HG03558 (cell line): ENCODE data around the gene PYDC1.
"Not testable (repeated sequence)": the region's sequence is repeated elsewhere in the genome, so short reads cannot be mapped to it uniquely, and the experiment has no call there.

ENCODE experiments used
- ATAC-seq: cut with Tn5 transposase; IDR thresholded peaks from one replicate; pipeline ENCODE4 v1.9.1; 2021; ENCODE audit warnings: moderate number of reproducible peaks; ENCODE audit not compliant: unreplicated experiment; ENCODE audit errors: extremely low read depth

Gene PYDC1

DNA sequence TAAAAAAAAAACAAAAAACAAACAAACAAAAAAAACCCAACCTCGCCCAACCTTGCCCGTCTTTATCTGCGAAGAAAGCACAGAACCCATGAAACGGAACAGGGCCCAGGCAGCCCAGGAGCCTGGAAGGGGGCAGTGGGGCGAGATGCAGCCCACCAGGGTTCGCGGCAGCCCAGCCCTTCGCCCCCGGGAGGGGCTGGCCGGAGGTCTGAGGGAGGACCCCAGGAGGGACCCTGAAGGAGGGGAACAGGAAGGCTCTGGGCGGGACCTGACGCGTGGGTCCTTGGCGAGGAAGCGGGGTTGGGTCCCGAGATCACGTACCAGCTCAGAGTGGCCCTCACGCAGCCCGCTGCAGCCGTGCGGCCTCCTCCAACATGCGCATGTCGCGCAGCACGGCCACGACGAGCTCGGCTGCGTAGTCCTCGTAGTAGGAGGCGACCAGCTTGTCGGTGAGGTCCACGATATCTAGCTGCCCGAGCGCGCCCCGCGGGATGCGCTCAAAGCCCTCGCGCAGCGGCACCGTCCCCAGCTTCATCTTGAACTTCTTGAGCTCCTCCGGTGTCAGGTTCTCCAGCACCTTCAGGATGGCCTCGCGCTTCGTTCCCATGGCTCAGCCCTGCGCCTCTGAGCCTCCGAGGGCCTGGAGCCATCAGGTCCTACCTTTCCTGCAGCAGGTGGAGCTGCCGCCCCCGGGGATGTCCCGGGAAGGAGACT, at the start of gene PYDC1:
Gene PYDC1 (minus strand): TSS at position 714 of the 714 bp plus-strand sequence. CDS start 107 bp downstream, at position 607.
- ATAC-seq: no peak

GRCh38 chr16:31265329-31266245, 48.7 kb upstream of the PYDC1 start:
- ATAC-seq: peak; percentile 81

DNA sequence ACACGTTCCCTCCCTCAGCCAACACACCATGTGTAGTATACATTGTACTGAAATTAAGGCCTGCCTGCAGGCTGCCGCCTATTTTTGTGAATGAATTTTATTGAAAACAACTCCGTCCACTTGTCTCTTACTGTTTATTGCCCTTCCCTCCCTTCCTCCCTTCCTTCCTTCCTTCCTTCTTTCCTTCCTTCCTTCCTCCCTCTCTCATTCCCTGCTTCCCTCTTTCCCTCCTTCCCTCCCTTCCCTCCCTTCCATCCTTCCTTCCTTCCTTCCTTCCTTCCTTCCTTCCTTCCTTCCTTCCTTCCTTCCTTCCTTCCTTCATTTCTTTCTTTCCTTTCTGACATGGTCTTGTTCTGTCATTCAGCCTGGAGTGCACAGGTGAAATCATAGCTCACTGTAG, 45.1 kb upstream of the PYDC1 start:
- ATAC-seq: no peak

DNA sequence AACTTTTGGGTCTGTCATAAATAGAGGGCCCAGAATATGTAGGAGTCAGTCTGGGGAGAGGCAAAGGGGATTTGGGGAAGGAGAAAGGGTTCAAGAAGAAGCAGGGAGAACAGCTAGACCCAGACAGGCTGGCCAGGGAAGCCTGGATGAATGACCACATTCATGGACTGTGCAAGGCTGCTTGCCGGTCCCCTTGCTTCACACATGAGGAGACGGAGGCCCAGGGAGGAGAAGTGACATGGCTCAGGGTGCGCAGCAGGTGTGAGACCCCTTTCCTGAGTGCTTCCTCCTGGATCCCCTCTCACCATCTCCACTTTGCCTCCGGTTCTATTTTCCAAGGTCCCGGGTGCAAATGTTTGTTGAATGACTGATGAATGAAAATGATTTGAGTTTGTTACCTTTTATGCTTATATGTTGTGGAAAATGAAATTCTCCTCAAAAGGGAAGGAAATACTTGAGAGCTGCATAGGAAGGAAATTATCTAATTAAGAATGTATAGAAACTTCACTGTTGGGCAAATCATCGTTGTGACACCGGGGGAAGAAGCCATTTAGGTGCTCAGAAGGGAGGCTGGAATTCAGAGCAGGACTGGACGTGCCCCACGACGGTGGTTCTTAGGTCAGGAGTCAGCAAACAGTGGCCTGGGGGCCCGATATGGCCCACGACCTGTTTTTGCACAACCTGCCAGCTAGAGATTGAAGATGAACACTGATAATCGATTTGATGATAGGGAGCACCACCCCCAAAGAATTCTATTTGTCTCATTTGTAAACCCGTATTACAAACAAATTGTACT, 43.4 kb upstream of the PYDC1 start:
- no peak for ATAC-seq

GRCh38 chr16:31258366-31258765, 41.4 kb upstream of the PYDC1 start:
- ATAC-seq: no peak

DNA sequence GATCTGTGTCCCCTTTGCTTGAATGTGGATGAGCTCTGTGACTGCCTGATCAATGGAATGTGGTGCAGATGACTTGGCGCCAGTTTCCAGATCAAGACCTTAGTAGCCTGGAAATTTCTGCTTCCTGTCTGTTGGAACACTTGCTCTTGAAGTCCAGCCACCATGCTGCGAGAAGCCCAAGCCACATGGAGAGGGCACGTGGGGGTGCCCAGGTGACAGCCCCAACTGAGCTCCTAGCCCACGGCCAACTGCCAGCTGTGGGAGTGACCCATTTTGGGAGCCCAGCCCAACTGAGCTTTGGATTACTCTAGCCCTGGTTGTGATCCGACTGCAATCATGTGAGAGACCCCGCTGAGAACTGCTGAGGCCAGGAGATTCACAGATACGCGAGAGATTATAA, 39.5 kb upstream of the PYDC1 start:
- no peak for ATAC-seq

GRCh38 chr16:31253642-31254045, 36.7 kb upstream of the PYDC1 start:
- ATAC-seq: no peak

GRCh38 chr16:31251435-31251834, 34.5 kb upstream of the PYDC1 start:
- ATAC-seq: no peak

- no peak for ATAC-seq
Observed at GRCh38 chr16:31250782-31251384, 33.9 kb upstream of the PYDC1 start.

GRCh38 chr16:31248344-31248743, 31.4 kb upstream of the PYDC1 start:
- ATAC-seq: no peak

GRCh38 chr16:31246296-31246695, 29.4 kb upstream of the PYDC1 start:
- no peak for ATAC-seq

DNA sequence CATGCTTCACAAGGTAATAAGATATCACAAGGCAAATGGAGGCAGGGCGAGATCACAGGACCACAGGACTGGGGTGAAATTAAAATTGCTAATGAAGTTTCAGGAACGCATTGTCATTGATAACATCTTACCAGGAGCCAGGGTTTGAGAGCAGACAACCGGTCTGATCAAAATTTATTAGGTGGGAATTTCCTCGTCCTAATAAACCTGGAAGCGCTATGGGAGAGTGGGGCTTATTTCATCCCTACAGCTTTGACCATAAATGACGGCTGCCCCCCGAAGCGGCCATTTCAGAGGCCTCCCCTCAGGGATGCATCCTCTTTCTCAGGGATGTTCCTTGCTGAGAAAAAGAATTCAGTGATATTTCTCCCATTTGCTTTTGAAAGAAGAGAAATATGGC, 28.7 kb upstream of the PYDC1 start:
- ATAC-seq: not testable (repeated sequence)

- no peak for ATAC-seq
Observed at GRCh38 chr16:31243734-31244670, 27.1 kb upstream of the PYDC1 start.

DNA sequence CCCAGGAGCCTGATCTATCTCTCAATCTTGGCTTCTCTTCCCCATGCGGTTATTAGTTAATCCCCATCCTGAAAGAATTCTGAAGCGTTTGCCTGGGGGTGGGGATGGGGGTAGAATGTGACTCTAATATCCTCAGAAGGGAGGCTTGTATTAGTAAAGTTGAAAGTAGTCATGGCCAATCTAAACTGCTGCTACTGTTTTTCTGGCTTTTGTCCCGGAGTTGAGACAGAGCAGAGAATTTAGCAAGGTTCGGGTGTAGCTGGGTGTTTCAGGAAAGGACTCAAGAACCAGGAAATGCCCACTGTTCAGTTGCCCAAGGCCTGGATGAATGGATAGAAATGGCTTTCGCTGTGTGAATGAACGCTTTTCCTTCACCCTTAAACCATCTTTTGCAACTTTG, 25.3 kb upstream of the PYDC1 start:
- ATAC-seq: no peak

DNA sequence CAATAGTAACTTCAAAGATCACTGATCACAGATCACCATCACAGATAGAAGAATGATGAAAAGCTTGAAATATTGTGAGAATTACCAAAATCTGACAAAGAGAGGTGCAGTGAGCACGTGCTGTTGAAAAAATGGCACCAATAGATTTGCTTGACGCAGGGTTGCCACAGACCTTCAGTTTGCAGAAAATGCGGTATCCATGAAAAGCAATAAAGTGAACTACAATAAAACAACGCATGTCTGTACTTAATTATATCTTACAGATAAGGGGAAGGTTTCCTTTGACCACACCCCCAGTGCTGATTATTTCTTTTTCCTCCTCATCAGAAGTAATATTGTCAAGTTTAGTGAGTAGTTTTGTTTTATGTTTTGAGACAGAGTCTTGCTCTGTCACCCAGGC, 21.1 kb upstream of the PYDC1 start:
- no peak for ATAC-seq

- no peak for ATAC-seq
Observed at GRCh38 chr16:31229501-31229900, 12.6 kb upstream of the PYDC1 start.

- no peak for ATAC-seq
Observed at GRCh38 chr16:31228206-31228605, 11.3 kb upstream of the PYDC1 start.

DNA sequence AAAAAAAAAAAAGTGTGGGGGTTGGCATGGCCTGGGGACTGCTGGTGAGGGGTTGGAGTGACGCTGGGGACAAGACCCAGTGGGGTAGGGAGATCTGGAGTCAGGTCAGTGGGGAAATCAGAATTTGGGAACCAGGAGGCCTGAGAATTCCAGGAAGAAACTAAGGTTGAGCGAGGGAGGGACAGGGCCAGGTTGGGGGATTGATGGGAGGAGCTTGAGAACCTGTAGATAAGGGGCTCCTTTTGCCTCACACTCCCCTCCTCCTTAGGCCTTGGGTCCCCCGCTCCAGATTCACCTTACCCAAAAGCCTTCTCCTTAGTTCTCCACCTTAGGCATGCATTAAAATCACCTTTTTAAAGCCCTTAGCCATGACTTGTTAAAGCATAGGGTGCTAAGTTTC, 8.3 kb upstream of the PYDC1 start:
- no peak for ATAC-seq
